Measurements from ENCODE around the gene PPIP5K2.

- TF ChIP-seq CTCF (IDR thresholded peaks at IDR 0.05) (no peak), POLR2A (IDR thresholded peaks at IDR 0.05) (no peak)
These were observed 125.7 kb downstream of the PPIP5K2 start for GRCh38 chr5:103245761-103246160.
